ENCODE results near the gene KRT9.
"Not testable (repeated sequence)": the region's sequence is repeated elsewhere in the genome, so short reads cannot be mapped to it uniquely, and the experiment has no call there.

The KRT9 gene

GRCh38 chr17:41579484-41580243 lies 7.8 kb upstream of the KRT9 start:
- in situ Hi-C loops (cut with HindIII; ENCODE audit: low sequenced_read_pairs), result no loop called here

- in situ Hi-C loops (cut with HindIII; ENCODE audit: low sequenced_read_pairs), result no loop called here
Observed at GRCh38 chr17:41578971-41579370, 7.1 kb upstream of the KRT9 start.

- in situ Hi-C loops (cut with HindIII; ENCODE audit: low sequenced_read_pairs), result no loop called here
Observed at GRCh38 chr17:41578538-41578937, 6.7 kb upstream of the KRT9 start.

GRCh38 chr17:41576740-41577139 lies 4.9 kb upstream of the KRT9 start:
- in situ Hi-C loops (cut with HindIII; ENCODE audit: low sequenced_read_pairs), result not testable (repeated sequence)

GRCh38 chr17:41575336-41575735 lies 3.5 kb upstream of the KRT9 start:
- in situ Hi-C loops (cut with HindIII; ENCODE audit: low sequenced_read_pairs), result no loop called here

- in situ Hi-C loops (cut with HindIII; ENCODE audit: low sequenced_read_pairs), result no loop called here
Observed at GRCh38 chr17:41567317-41567716, 4.5 kb downstream of the KRT9 start.

- in situ Hi-C loops (cut with HindIII; ENCODE audit: low sequenced_read_pairs), result no loop called here
Observed at GRCh38 chr17:41565338-41565737, 6.5 kb downstream of the KRT9 start.

- in situ Hi-C loops (cut with HindIII; ENCODE audit: low sequenced_read_pairs), result no loop called here
Observed at GRCh38 chr17:41563607-41564170, 8.2 kb downstream of the KRT9 start.

- in situ Hi-C loops (cut with HindIII; ENCODE audit: low sequenced_read_pairs), result no loop called here
Observed at GRCh38 chr17:41561554-41561953, 10.3 kb downstream of the KRT9 start.

GRCh38 chr17:41559548-41559947 lies 12.3 kb downstream of the KRT9 start:
- in situ Hi-C loops (cut with HindIII; ENCODE audit: low sequenced_read_pairs), result no loop called here

GRCh38 chr17:41556931-41557330 lies 14.9 kb downstream of the KRT9 start:
- in situ Hi-C loops (cut with HindIII; ENCODE audit: low sequenced_read_pairs), result no loop called here

GRCh38 chr17:41556306-41556705 lies 15.6 kb downstream of the KRT9 start:
- in situ Hi-C loops (cut with HindIII; ENCODE audit: low sequenced_read_pairs), result no loop called here

GRCh38 chr17:41555105-41555887 lies 16.6 kb downstream of the KRT9 start:
- in situ Hi-C loops (cut with HindIII; ENCODE audit: low sequenced_read_pairs), result no loop called here

- in situ Hi-C loops (cut with HindIII; ENCODE audit: low sequenced_read_pairs), result loop anchor here (5.0 kb wide), 1 partner anchor 83 kb away; no protein-coding TSS in a partner anchor
Observed at GRCh38 chr17:41553987-41554680, 17.7 kb downstream of the KRT9 start.

- in situ Hi-C loops (cut with HindIII; ENCODE audit: low sequenced_read_pairs), result loop anchor here (5.0 kb wide), 1 partner anchor 84 kb away; no protein-coding TSS in a partner anchor
Observed at GRCh38 chr17:41553176-41553575, 18.7 kb downstream of the KRT9 start.

- in situ Hi-C loops (cut with HindIII; ENCODE audit: low sequenced_read_pairs), result loop anchor here (5.0 kb wide), 1 partner anchor 85 kb away; no protein-coding TSS in a partner anchor
Observed at GRCh38 chr17:41552455-41552854, 19.4 kb downstream of the KRT9 start.

- in situ Hi-C loops (cut with HindIII; ENCODE audit: low sequenced_read_pairs), result loop anchor here (5.0 kb wide), 1 partner anchor 86 kb away; no protein-coding TSS in a partner anchor
Observed at GRCh38 chr17:41551365-41551764, 20.5 kb downstream of the KRT9 start.

- in situ Hi-C loops (cut with HindIII; ENCODE audit: low sequenced_read_pairs), result loop anchor here (5.0 kb wide), 1 partner anchor 88 kb away; no protein-coding TSS in a partner anchor
Observed at GRCh38 chr17:41549596-41550039, 22.2 kb downstream of the KRT9 start.

GRCh38 chr17:41548844-41549595 lies 22.8 kb downstream of the KRT9 start:
- in situ Hi-C loops (cut with HindIII; ENCODE audit: low sequenced_read_pairs), result no loop called here
